ENCODE results near the gene NFASC.

NFASC gene

GRCh38 chr1:204882479-204882878, 11.8 kb downstream of the NFASC start:
- 0 out of 2 replicates have a peak, but pooled peaks cover 7% of the 10 kb centered on the region for H3K27me3 ChIP-seq (ENCODE audit: low read depth, low read length)
- H3K79me2 ChIP-seq (ENCODE audit: low read length), result no peaks in the 10 kb centered on the region
- H3K4me3 ChIP-seq (ENCODE audit: low read length), result no peak overlapping the region
- H3K9me3 ChIP-seq (ENCODE audit: insufficient read depth, low read length), result no peaks in the 10 kb centered on the region
- H3K4me2 ChIP-seq (ENCODE audit: low read length), result no peak overlapping the region
- no peaks in the 10 kb centered on the region for H3K36me3 ChIP-seq (replicated peaks; ENCODE audit: low read depth, low read length)
- H3K9ac ChIP-seq (ENCODE audit: low read length), result no peak overlapping the region
- no peaks in the 10 kb centered on the region for H4K20me1 ChIP-seq (ENCODE audit: insufficient read depth, low read length)
- H3K4me1 ChIP-seq (ENCODE audit: low read length), result no peaks in the 10 kb centered on the region
- H3K27ac ChIP-seq (ENCODE audit: low read length), result no peak overlapping the region
- no peak overlapping the region for H2AFZ ChIP-seq (ENCODE audit: low read depth, low read length)
- TF ChIP-seq CTCF (IDR thresholded peaks at IDR 0.05; ENCODE audit: low read depth, low read length) (no peak), EZH2phosphoT487 (IDR thresholded peaks at IDR 0.05; ENCODE audit: low read depth) (no peak)

GRCh38 chr1:204883405-204883804, 12.7 kb downstream of the NFASC start:
- H3K4me3 ChIP-seq (ENCODE audit: low read length), result no peak overlapping the region
- no peaks in the 10 kb centered on the region for H4K20me1 ChIP-seq (ENCODE audit: insufficient read depth, low read length)
- H3K9me3 ChIP-seq (ENCODE audit: insufficient read depth, low read length), result no peaks in the 10 kb centered on the region
- no peak overlapping the region for H3K27ac ChIP-seq (ENCODE audit: low read length)
- H3K4me2 ChIP-seq (ENCODE audit: low read length), result no peak overlapping the region
- H3K36me3 ChIP-seq (replicated peaks; ENCODE audit: low read depth, low read length), result no peaks in the 10 kb centered on the region
- H3K27me3 ChIP-seq (ENCODE audit: low read depth, low read length), result 0 out of 2 replicates have a peak, but pooled peaks cover 7% of the 10 kb centered on the region
- TF ChIP-seq CTCF (IDR thresholded peaks at IDR 0.05; ENCODE audit: low read depth, low read length) (no peak), EZH2phosphoT487 (IDR thresholded peaks at IDR 0.05; ENCODE audit: low read depth) (no peak)
- no peak overlapping the region for H3K9ac ChIP-seq (ENCODE audit: low read length)
- no peaks in the 10 kb centered on the region for H3K79me2 ChIP-seq (ENCODE audit: low read length)
- H2AFZ ChIP-seq (ENCODE audit: low read depth, low read length), result no peak overlapping the region
- H3K4me1 ChIP-seq (ENCODE audit: low read length), result 0 out of 2 replicates have a peak, but pooled peaks cover 3% of the 10 kb centered on the region

GRCh38 chr1:204885288-204885711, 14.6 kb downstream of the NFASC start:
- no peaks in the 10 kb centered on the region for H3K36me3 ChIP-seq (replicated peaks; ENCODE audit: low read depth, low read length)
- no peak overlapping the region for H2AFZ ChIP-seq (ENCODE audit: low read depth, low read length)
- no peak overlapping the region for H3K27ac ChIP-seq (ENCODE audit: low read length)
- no peak overlapping the region for H3K4me3 ChIP-seq (ENCODE audit: low read length)
- H3K4me1 ChIP-seq (ENCODE audit: low read length), result peaks cover 20% of the 10 kb centered on the region
- TF ChIP-seq CTCF (IDR thresholded peaks at IDR 0.05; ENCODE audit: low read depth, low read length) (no peak), EZH2phosphoT487 (IDR thresholded peaks at IDR 0.05; ENCODE audit: low read depth) (no peak)
- H4K20me1 ChIP-seq (ENCODE audit: insufficient read depth, low read length), result no peaks in the 10 kb centered on the region
- no peak overlapping the region for H3K4me2 ChIP-seq (ENCODE audit: low read length)
- H3K27me3 ChIP-seq (ENCODE audit: low read depth, low read length), result 0 out of 2 replicates have a peak, but pooled peaks cover 7% of the 10 kb centered on the region
- H3K79me2 ChIP-seq (ENCODE audit: low read length), result no peaks in the 10 kb centered on the region
- H3K9ac ChIP-seq (ENCODE audit: low read length), result no peak overlapping the region
- no peaks in the 10 kb centered on the region for H3K9me3 ChIP-seq (ENCODE audit: insufficient read depth, low read length)

GRCh38 chr1:204885790-204886189, 15.1 kb downstream of the NFASC start:
- Histone ChIP-seq H3K4me3 (ENCODE audit: low read length) (no peak overlapping the region), H4K20me1 (ENCODE audit: insufficient read depth, low read length) (no peaks in the 10 kb centered on the region), H2AFZ (ENCODE audit: low read depth, low read length) (no peak overlapping the region), H3K9me3 (ENCODE audit: insufficient read depth, low read length) (no peaks in the 10 kb centered on the region), H3K79me2 (ENCODE audit: low read length) (no peaks in the 10 kb centered on the region), H3K27me3 (ENCODE audit: low read depth, low read length) (0 out of 2 replicates have a peak, but pooled peaks cover 7% of the 10 kb centered on the region), H3K4me2 (ENCODE audit: low read length) (no peak overlapping the region), H3K9ac (ENCODE audit: low read length) (no peak overlapping the region), H3K27ac (ENCODE audit: low read length) (no peak overlapping the region), H3K36me3 (replicated peaks; ENCODE audit: low read depth, low read length) (no peaks in the 10 kb centered on the region), H3K4me1 (ENCODE audit: low read length) (peaks cover 25% of the 10 kb centered on the region)
- TF ChIP-seq EZH2phosphoT487 (IDR thresholded peaks at IDR 0.05; ENCODE audit: low read depth) (no peak), CTCF (IDR thresholded peaks at IDR 0.05; ENCODE audit: low read depth, low read length) (no peak)
